Smooth muscle cell (in vitro differentiated cells): ENCODE results near the gene NEGR1. TPM values are rescaled to one million over a fixed set of nuclear protein-coding genes. Genes with fewer than 3 reads are reported as not detected.
A peak's percentile ranks its signal among the peaks of the same experiment; 100 is the strongest.

Experiments used
- DNase-seq: peaks from one replicate; lab custom pipeline; 2025; ENCODE audit not compliant: unreplicated experiment; lab: John Stamatoyannopoulos, UW
- H2AFZ ChIP-seq: fragments of 200-600 bp; sonication (generic); 2 replicates; pipeline ENCODE4 v1.6.0; 2016; ENCODE audit warnings: antibody characterized with exemption, low read depth, mild to moderate bottlenecking
- H3F3A ChIP-seq: fragments of 200-600 bp; sonication (generic); 2 replicates; pipeline ENCODE4 v1.6.0; 2017; ENCODE audit warnings: antibody characterized with exemption, low read depth
- H3K27ac ChIP-seq: fragments of 200-600 bp; sonication (generic); 2 replicates; pipeline ENCODE4 v1.5.1; 2016; ENCODE audit warnings: low read depth, mild to moderate bottlenecking
- H3K27me3 ChIP-seq: fragments of 200-600 bp; sonication (generic); 2 replicates; pipeline ENCODE4 v1.6.1; 2016; ENCODE audit warnings: low read depth, mild to moderate bottlenecking
- H3K36me3 ChIP-seq: fragments of 200-600 bp; sonication (generic); 2 replicates; pipeline ENCODE4 v1.5.1; 2016; ENCODE audit warnings: low read depth
- H3K4me1 ChIP-seq: fragments of 200-600 bp; sonication (generic); 2 replicates; pipeline ENCODE4 v1.5.1; 2016; ENCODE audit warnings: low read depth
- H3K4me2 ChIP-seq: fragments of 200-600 bp; sonication (generic); 2 replicates; pipeline ENCODE4 v1.6.0; 2016; ENCODE audit warnings: mild to moderate bottlenecking
- H3K4me3 ChIP-seq: fragments of 200-600 bp; sonication (generic); 2 replicates; pipeline ENCODE4 v1.5.1; 2016; ENCODE audit warnings: mild to moderate bottlenecking
- H3K79me2 ChIP-seq: fragments of 200-600 bp; sonication (generic); 2 replicates; pipeline ENCODE4 v1.6.0; 2016; ENCODE audit warnings: low read depth, mild to moderate bottlenecking
- H3K9ac ChIP-seq: fragments of 200-600 bp; sonication (generic); 2 replicates; pipeline ENCODE4 v1.6.0; 2016; ENCODE audit warnings: low read depth
- H3K9me3 ChIP-seq: fragments of 200-600 bp; sonication (generic); replicated peaks from 2 replicates; pipeline ENCODE4 v1.5.1; 2016; ENCODE audit warnings: low read depth
- H4K20me1 ChIP-seq: fragments of 200-600 bp; sonication (generic); 2 replicates; pipeline ENCODE4 v1.6.0; 2016; ENCODE audit warnings: low read depth
- whole genome bisulfite sequencing: methylation state at CpG from one replicate; pipeline ENCODE4 v1.1.7; 2016; ENCODE audit warnings: low lambda C conversion rate; 5-methylcytosine and 5-hydroxymethylcytosine counted together
- polyA plus RNA-seq: library from polyadenylated mRNA; unstranded; fragments of >200 nt; fragmentation: Nextera tagmentation; extraction: Ambion mirVana; gene quantifications from 2 replicates; pipeline ENCODE4 v1.2.1, GENCODE V29; 2016
- total RNA-seq: library from RNA; depleted of rRNA; stranded (reverse); fragments of >200 nt; gene quantifications from 2 replicates; pipeline ENCODE4 v1.2.3, GENCODE V29; 2014
- TF ChIP-seq, protein P1 (sequence below): fragments of 200-600 bp; sonication (generic); IDR thresholded peaks from 2 replicates; pipeline ENCODE4 v1.5.1; 2017; ENCODE audit warnings: borderline replicate concordance, mild to moderate bottlenecking, antibody characterized with exemption; ENCODE audit not compliant: insufficient read depth, poor library complexity, severe bottlenecking

NEGR1 gene
- total and polyA plus RNA-seq, 2 experiments from 2014 or later = 0.02 to 0.09 TPM

DNA sequence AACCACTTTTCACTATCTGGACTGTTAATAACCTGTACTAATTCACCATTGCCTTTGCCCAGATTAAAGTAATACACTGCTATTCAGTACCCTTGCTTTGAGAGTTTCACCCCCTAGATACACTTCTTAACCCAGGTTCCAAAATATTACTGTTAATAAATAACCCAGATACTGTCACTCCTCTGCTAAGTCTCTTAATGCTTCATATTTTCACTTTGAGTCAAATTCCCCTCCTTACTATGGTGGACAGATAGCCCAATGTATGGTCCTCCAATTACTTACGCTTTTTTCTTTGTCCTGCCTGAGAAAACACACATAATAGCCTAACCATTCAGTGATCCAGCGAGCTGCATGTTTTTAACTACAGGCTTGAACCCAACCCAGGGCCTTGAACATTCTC is 152.5 kb downstream of the NEGR1 start:
- WGBS = 87% methylated on average over 2 of the region's 2 CpGs
- Histone ChIP-seq H3K9ac (no peak overlapping the region), H3K4me2 (no peak overlapping the region), H3F3A (no peaks in the 10 kb centered on the region), H4K20me1 (no peaks in the 10 kb centered on the region), H3K27ac (no peak overlapping the region), H3K4me3 (no peak overlapping the region), H3K27me3 (no peaks in the 10 kb centered on the region), H2AFZ (no peak overlapping the region), H3K9me3 (no peaks in the 10 kb centered on the region), H3K79me2 (no peaks in the 10 kb centered on the region), H3K36me3 (no peaks in the 10 kb centered on the region), H3K4me1 (no peaks in the 10 kb centered on the region)
- DNase-seq = no peak
- TF ChIP-seq, protein P1, sequence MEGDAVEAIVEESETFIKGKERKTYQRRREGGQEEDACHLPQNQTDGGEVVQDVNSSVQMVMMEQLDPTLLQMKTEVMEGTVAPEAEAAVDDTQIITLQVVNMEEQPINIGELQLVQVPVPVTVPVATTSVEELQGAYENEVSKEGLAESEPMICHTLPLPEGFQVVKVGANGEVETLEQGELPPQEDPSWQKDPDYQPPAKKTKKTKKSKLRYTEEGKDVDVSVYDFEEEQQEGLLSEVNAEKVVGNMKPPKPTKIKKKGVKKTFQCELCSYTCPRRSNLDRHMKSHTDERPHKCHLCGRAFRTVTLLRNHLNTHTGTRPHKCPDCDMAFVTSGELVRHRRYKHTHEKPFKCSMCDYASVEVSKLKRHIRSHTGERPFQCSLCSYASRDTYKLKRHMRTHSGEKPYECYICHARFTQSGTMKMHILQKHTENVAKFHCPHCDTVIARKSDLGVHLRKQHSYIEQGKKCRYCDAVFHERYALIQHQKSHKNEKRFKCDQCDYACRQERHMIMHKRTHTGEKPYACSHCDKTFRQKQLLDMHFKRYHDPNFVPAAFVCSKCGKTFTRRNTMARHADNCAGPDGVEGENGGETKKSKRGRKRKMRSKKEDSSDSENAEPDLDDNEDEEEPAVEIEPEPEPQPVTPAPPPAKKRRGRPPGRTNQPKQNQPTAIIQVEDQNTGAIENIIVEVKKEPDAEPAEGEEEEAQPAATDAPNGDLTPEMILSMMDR = no peak

DNA sequence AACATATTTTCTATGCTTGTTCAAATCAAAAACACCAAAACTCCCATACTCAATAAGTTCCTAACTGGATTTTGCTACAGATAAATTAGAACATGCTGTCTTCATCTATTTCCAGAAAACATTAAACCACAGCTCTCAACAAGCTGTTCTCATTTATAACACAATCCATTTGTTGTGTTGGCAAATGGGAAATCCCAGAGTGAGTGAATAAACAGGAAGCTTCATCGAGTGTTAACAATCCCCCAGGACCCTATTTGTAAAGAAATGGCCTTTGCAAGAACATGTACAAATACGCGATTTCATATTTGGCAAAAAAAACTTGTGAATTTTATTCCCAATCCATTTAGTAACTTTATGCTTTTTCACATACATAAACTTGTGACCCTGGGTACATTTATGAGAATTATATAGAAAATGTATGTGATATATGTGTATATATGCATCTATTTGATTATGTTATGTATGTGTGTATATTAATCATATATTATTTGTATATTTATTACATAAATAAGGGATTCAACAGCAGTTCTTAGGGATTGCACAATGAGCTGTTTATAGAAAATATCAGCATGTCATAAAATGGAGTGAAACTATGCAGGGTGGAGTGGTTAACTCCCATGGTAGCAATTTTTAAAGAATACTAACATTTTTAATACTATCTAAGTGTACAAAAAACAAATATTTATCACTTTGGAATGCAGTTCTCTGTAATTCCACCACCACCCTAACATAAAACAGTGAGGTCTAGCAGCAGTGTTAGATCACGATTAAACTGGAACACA is 160.0 kb downstream of the NEGR1 start:
- Histone ChIP-seq H3K27ac (no peak overlapping the region), H3K27me3 (no peaks in the 10 kb centered on the region), H3F3A (no peaks in the 10 kb centered on the region), H3K9ac (no peak overlapping the region), H4K20me1 (no peaks in the 10 kb centered on the region), H3K9me3 (no peaks in the 10 kb centered on the region), H3K4me3 (no peak overlapping the region), H3K36me3 (no peaks in the 10 kb centered on the region), H3K4me1 (no peaks in the 10 kb centered on the region), H3K79me2 (no peaks in the 10 kb centered on the region), H3K4me2 (no peak overlapping the region), H2AFZ (peak overlapping the region; percentile 31)
- no peak for DNase-seq
- TF ChIP-seq, protein P1 = no peak
- WGBS = 83% methylated on average over 4 of the region's 4 CpGs

DNA sequence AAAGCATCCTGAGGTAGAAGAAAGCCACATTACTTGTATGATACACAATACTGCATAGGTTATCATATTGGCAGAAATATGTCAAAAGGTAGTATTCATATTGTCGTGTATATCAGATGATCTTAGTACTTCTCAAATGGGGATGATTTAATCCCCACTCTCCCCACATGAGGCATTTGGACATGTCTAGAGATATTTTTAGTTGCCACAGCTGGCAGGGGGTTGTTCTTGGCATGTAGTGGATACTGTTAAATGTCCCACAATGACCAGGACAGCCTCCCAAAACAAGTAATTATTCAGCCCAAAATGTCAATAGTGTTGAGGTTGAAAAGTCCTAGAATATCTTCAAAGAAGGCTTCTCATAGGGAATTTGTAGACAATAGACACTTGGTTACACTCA is 162.8 kb downstream of the NEGR1 start:
- 96% methylated on average over 1 of the region's 1 CpG for WGBS
- H3K4me2 ChIP-seq = no peak overlapping the region

More for the DNA sequence above, 162.8 kb downstream of the NEGR1 start:
- no peak for DNase-seq
- TF ChIP-seq, protein P1 = no peak
- no peaks in the 10 kb centered on the region for H3K27me3 ChIP-seq
- H3K9me3 ChIP-seq = no peaks in the 10 kb centered on the region
- H2AFZ ChIP-seq = no peak overlapping the region
- H3K4me3 ChIP-seq = no peak overlapping the region
- no peak overlapping the region for H3K9ac ChIP-seq
- no peaks in the 10 kb centered on the region for H3K36me3 ChIP-seq
- no peaks in the 10 kb centered on the region for H3F3A ChIP-seq
- no peaks in the 10 kb centered on the region for H4K20me1 ChIP-seq
- no peaks in the 10 kb centered on the region for H3K79me2 ChIP-seq
- no peaks in the 10 kb centered on the region for H3K4me1 ChIP-seq
- H3K27ac ChIP-seq = no peak overlapping the region
